GM21528 (cell line): ENCODE measurements around the gene UPK3B.
"Not testable (repeated sequence)": the region's sequence is repeated elsewhere in the genome, so short reads cannot be mapped to it uniquely, and the experiment has no call there.

Experiments
- ATAC-seq: cut with Tn5 transposase; IDR thresholded peaks from one replicate; pipeline ENCODE4 v1.9.1; 2021; ENCODE audit warnings: mild to moderate bottlenecking, moderate library complexity; ENCODE audit not compliant: unreplicated experiment, low FRiP score

UPK3B gene

DNA sequence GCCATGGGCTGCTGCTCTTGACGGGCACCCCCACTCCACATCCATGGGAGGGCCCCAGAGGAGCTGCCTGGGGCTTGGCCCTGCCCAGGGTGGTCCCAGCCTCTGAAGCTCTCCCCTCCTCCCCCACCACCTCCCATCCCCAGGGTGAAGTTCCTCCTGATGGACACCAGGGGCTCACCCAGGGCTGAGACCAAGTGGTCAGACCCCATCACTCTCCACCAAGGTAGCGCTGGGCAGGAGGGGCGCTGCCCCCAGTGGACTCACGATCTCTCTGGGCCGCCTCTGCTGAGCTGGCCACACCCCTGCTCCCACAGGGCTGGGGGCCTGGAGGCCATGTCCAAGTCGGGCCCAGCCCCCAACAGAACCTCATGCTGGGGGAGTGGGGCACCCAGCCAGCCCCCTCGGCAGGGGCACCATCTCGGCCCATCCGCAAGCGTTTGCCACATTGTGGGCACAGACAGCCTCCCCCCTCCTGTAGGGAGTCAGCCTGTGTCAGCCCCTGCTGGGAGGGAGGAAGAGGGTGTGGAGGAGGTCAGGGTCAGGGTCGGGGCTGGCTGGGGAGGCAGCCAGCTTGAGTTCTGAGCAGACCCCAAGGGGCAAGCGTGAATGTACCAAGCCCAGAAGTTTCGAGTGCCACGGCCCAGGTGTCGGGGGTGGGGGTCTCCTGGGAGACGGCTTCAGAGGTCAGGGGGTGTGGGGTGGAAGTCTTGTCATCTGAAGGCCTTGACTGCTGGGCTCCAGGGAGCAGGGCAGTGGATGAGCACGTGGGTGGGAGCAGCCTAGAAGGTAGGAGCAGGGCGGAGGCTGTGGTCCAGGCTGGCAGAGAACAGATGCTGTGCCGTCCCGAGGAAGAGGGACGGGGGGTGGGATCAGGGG, 2.8 kb downstream of the UPK3B start:
- ATAC-seq: no peak

DNA sequence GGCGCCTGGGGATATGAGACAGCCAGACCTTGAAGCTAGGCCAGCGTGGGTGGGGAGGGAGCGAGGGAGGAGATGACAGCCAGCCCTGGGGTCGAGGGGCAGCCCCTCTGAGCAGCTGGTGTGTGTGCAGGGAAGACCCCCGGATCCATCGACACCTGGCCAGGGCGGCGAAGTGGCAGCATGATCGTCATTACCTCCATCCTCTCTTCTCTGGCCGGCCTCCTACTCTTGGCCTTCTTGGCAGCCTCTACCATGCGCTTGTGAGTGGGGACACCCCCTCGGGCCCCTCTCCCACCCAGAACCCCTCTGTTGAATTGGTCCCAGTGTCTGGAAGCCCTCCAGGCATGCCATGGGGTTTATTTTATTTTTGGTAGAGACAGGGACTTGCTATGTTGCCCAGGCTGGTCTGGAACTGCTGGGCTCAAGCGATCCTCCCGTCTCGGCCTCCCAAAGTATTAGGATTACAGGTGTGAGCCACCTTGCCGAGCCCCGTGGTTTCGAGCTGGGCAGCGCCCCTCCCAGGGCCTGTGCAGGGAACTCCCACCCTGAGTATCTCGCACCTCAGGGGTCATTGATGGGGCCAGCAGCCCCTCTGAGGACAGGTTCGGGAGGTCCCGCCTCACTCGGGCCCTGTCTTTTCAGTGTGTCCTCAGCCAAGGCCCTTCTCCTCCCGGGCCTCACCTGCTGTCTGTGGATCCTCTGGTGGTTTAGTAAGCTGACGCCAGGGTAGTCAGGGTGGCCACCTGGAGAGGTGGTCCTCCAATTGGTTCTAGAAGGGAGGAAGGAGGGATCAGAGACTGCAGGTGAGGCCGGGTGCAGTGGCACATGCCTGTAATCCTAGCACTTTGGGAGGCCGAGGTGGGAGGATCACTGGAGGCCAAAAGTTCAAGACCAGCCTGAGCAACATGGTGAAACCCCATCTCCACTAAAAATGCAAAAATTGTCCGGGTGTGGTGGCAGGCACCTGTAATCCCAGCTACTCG, 3.8 kb downstream of the UPK3B start:
- no peak for ATAC-seq

DNA sequence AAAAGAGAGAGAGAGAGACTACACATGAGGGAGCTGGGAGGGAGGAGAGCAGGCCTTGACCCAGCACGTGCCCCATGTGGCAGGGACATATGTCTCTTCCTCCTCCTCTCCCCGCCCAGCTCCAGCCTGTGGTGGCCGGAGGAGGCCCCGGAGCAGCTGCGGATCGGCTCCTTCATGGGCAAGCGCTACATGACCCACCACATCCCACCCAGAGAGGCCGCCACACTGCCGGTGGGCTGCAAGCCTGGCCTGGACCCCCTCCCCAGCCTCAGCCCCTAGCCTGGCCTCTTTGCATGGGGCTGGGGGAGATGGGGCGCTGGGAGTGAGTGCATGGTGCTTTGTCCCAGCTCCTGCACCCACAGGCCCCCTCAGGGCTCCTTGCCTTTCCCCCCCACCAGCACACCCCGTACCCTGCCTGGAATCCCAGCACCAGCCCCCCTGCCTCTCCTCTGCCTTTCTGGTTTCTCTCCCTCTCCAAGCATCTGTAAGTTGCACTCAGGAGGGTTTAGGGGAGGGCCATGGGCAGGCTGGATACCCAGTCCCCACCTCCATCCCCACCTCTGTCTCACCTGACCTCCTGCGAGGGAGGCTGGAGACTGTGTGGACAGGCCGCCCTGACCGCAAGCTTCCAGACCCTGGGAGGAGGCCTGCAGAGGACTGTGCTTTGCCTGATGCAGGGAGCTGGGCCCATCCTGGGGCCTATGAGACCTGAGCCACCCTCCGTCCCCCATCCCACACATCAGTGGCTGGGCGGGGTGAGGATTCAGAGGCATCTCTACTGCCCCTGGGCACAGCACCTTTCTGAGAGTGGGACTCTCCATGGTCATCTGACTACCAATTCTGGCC, 4.8 kb downstream of the UPK3B start:
- ATAC-seq: no peak

GRCh38 chr7:76515999-76516443, 5.7 kb downstream of the UPK3B start:
- no peak for ATAC-seq

- ATAC-seq: not testable (repeated sequence)
Measured at GRCh38 chr7:76516932-76517331, 6.6 kb downstream of the UPK3B start.

DNA sequence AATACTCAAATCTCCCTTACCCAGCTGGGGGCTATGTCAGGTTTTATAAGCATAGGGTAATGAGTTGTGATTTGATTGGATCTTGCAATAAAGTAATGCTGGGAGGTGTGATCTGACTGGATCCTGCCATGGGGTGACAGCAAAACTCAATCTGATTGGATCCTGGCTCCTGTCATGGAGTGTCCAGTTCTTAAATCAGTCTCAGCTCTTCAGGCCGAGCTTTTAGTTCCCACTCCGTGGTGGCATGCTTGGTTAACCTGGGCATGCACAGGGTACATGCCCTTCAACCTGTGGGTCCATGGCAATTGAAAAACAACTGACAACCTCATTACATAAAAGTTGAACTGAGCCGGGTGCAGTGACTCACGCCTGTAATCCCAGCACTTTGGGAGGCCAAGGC, 15.8 kb downstream of the UPK3B start:
- ATAC-seq: not testable (repeated sequence)

- ATAC-seq: not testable (repeated sequence)
Measured at GRCh38 chr7:76531643-76532042, 21.3 kb downstream of the UPK3B start.

GRCh38 chr7:76543197-76543596, 32.8 kb downstream of the UPK3B start, which contains the start of gene SPDYE16:
Gene SPDYE16, minus strand, starts transcription at chr7:76543297. Its CDS starts 1,838 bp downstream, at chr7:76541459.
- ATAC-seq: not testable (repeated sequence)

DNA sequence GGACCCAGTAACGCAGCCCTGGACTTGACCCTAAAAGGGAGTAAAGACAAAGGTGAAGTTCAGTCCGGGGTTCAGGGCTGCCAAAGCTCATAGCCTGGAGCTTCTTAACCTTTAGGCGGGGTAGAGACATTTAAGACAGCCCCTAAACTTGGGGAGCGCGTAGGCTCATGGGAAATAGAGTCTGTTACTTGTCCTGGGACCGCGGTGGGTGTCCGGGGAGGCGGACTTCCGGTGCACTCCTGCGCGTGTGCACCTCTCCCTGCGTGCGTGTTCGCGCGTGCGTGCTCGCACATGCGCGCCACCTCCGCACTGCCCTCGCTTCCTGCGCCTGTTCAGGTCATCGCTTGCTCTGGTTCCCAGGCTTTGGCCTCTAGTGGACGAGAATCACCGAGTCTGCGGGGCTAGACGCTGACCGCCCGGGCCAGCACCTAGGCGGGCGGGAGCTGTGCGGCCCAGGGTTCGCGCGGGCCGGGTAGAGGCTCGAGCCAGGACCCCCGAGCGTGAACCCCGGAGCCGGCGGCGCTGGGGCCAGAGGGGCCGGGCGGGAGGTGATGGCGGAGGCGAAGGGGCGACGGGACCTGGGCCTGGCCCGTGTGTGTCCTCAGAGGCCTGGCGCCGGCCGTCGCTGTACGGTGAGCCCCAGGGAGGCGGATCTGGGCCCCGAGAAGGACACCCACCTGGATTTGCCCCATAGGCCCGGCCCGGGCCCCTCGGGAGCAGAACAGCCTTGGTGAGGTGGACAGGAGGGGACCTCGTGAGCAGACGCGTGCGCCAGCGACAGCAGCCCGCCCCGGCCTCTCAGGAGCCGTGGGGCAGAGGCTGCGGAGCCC, 38.9 kb downstream of the UPK3B start:
- ATAC-seq: peak; percentile 99

- ATAC-seq: not testable (repeated sequence)
Measured at GRCh38 chr7:76549855-76550248, 39.5 kb downstream of the UPK3B start.

DNA sequence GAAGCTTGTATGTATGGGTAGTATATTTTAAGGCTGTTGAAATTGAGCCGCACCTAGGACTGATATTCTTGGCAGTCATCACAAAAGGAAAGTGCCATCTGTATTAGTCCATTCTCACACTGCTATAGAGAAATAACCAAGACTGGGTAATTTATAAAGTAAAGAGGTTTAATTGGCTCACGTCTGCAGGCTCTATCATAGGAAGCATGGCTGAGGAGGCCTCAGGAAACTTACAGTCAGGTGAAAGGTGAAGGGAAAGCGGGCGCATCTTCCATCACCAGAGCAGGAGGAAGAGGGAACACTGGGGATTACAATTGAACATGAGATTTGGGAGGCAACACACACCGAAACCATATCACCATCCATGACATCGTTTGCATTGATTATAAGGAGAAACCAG, 41.6 kb downstream of the UPK3B start:
- ATAC-seq: not testable (repeated sequence)

- ATAC-seq: not testable (repeated sequence)
Measured at GRCh38 chr7:76559685-76560084, 49.3 kb downstream of the UPK3B start.

DNA sequence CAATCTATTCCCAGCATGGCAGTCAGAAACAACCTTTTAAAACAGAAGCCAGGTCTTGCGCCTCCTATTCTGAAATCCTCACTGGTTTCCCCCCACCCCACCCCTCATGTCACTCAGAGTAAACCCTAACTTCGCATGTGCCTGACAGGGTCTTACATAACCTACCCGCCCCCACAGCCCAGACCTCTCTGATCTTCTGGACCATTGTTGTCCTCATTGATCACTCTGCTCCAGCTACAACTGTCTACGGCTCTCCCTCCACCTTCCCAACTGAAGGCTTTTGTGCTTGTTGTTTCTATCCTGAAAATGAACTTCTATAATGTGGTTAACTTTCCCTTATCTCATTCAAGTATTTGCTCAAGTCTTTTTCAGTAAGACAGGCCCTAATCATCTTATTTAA, 49.8 kb downstream of the UPK3B start:
- ATAC-seq: not testable (repeated sequence)

DNA sequence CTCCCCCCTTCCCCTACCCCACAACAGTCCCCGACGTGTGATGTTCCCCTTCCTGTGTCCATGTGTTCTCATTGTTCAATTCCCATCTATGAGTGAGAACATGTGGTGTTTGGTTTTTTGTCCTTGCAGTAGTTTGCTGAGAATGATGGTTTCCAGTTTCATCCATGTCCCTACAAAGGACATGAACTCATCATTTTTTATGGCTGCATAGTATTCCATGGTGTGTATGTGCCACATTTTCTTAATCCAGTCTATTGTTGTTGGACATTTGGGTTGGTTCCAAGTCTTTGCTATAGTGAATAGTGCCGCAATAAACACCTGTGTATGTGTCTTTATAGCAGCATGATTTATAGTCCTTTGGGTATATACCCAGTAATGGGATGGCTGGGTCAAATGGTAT, 51.0 kb downstream of the UPK3B start:
- not testable (repeated sequence) for ATAC-seq

DNA sequence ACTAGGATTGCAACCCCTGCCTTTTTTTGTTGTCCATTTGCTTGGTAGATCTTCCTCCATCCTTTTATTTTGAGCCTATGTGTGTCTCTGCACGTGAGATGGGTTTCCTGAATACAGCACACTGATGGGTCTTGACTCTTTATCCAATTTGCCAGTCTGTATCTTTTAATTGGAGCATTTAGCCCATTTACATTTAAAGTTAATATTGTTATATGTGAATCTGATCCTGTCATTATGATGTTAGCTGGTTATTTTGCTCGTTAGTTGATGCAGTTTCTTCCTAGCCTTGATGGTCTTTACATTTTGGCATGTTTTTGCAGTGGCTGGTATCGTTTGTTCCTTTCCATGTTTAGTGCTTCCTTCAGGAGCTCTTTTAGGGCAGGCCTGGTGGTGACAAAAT, 54.6 kb downstream of the UPK3B start:
- ATAC-seq: not testable (repeated sequence)
